ELF-1 (cell line): ENCODE data around the gene CARD11.

ENCODE experiments used
- DNase-seq: peaks from one replicate; pipeline ENCODE4 v3.0.0-alpha.2; 2016; ENCODE audit warnings: low read depth, low spot score

CARD11 gene

DNA sequence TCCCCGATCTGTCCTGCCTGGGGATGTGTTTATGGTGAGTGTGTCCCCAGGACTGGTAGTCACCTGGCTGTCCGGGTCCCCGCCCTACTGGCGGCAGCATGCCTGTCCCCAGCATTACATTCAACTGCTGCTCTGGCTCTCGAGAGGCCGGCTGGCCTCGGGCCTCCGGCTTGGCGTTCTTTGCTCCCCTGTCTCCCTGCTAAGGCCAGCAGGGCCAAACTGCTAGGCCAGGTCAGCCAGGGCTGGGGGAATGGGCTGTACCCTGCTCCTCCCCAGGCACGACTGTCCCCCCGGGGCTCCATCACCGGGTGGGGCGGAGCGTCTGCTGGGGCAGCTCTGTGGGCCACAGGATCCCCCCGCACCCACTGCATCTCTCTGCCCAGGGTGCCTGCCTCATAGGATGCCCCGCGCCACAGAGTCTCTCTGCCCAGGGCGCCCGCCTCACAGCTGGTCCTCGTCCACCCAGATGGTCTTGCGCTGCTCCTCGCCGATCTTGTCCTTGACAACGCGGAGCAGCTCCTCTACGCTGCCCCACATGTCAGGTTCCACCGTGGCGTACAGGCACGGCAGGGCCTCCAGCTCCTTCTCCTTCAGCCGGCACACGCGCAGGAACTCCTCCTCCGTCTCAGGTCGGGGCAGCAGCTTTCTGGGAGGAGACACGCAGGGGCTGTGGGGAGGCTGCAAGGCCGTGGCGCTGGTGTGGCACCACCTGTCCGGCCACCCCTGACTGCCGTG is 137.3 kb downstream of the CARD11 start:
- no peak for DNase-seq

DNA sequence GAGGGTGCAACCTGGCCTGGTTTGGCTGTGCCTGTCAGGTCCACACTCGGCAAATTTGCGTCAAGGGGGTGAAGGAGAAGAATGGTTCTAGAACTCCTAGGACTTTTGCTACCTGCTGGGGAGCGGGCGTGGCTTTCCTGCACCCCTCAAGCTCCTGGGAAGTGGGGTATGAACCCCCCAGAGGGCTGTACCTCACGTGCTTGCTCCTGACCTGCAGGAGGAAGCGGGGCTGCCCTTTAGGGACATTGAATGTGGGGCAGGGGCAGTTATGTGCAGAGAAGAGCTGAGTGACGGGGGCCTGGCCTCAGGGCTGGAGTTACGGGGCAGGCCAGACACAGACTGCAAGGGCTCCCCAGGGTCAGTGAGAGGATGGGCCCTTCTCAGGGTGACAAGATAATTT is 138.2 kb downstream of the CARD11 start:
- no peak for DNase-seq

DNA sequence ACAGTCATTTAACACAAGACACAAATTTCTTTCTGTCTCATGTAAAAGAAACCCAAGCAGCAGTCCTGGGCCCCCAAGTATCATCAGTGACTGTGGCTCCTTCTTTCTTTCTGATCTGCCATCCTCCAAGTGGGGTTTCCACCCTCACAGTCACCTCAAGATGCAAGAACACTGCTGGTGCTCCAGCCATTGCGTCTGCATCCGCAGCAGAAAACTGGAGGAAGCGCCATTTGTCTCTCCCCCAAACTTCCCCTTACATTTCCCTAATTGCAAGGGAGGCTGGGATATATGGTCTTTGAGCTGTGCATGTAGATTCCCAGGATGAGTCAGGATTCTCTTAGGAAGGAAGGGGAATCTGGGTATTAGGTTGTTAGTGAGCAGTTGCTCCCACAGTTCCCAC is 138.6 kb downstream of the CARD11 start:
- no peak for DNase-seq

DNA sequence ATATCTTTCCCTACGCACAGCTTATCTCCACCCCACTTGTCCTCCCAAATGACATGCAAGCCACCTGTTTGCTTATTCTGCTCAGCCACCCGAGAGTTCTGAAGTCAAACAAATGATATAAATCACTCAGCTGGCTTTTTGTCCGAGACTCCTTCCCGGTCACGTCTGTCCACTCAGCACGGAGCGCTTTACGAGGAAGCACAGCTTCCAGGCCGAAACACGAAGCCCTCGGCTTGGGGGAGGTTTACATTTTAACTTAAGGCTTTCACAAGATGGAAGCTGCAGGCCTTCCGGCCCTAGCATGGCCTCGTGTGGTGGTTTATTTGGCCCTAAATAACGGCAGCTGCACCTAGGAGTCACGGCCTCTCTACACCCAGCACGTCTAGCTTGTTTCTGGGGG is 139.5 kb downstream of the CARD11 start:
- no peak for DNase-seq

DNA sequence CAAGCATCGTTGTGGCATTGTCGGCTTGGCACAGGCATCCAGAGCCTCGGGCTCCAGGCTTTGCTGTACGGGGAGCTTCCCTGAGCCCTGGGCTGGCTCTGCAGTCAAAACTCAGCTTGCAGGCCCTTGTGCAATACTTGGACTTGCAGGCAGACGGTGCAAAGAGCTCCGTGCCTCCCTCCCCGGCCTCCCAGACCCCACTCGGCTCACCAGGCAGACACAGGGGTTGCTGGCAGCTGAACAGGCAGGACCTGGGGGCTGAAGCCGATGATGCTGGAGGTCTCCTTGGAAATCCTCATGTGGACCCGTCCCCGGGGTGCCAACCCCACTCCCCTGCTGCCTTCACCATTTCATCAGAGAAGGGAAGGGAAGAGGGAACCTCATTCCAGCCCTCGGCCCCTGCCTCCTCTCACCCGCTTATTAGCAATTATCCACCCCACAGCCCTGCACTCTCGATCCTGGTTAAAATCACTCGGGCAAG is 139.9 kb downstream of the CARD11 start:
- DNase-seq, result no peak

DNA sequence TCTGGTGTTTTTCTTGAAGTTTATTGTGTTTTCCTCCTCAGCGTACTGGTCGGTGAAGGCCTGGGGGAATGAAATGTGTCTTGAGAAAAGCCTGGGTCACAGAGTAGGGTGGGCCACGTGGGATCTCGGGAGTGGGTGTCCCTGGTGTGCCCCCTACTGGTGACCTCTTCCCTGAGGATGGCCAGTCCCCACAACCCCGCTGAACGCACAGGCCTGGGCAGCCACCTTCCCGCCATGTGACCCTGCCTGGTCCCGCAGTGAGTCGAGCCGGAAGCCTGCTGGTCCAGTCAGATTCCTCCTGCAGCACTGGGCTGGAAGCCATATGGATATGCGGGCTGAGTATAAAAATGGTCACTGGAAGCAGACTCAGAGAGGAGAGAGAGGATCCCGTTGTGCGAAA is 146.6 kb downstream of the CARD11 start:
- peak; percentile 77 for DNase-seq

DNA sequence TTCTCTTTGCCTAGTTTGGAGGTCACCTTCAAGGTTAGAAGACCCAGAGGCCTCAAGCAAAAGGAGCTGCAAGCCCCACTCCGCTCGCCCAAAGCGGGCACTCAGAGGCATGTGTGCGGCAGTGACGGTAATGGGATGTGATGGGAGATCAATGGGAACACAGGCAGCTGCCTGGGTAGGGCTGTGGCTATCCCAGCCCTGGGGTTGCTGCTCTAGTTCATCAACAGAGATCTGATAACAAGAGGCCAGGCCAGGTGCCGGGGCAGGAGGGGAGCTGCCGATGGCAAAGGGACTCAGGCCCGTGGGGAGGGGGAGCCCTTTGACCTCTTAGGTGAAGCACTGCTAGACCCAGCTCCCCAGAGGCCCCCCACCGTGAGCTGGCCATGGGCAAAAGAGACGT is 147.5 kb downstream of the CARD11 start:
- DNase-seq, result no peak

DNA sequence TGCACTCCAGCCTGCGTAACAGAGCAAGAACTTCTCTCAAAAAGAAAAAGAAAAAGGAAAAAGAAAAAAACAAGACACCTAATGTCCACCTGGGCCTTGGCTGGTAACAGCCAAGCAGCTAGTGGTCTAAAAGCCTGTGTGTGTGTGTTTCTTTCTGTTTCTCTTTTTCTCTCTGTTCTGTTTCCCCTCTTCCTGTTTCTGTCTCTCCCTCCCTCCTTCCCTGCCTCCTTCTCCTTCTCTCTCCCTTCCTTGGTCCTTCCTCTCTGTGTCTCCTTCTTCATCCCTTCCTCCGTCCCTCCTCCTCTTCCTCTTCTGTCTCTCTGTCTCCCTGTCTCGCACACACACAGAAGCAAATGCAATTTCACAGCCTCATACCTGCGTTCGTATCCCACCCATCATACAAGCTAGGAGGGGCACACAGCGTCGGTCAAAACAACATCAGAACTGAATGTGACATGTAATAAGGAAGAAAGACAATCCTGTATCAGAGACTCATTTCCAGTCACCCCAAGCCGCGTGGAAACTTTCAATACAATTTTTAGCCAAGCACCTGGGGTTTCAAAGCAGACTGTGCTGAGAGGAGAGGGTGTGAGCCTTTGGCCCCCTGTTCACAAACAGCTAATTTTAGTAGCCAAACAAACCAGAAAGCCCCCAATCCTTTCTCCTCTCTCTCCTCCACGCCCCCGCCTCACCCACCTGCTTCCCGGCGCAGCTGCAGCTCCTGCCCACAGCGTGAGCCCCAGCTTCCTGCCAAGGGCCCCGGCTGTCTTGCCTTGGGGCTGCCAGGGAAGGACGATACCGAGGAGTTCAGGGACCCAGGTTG is 149.3 kb downstream of the CARD11 start:
- no peak for DNase-seq

DNA sequence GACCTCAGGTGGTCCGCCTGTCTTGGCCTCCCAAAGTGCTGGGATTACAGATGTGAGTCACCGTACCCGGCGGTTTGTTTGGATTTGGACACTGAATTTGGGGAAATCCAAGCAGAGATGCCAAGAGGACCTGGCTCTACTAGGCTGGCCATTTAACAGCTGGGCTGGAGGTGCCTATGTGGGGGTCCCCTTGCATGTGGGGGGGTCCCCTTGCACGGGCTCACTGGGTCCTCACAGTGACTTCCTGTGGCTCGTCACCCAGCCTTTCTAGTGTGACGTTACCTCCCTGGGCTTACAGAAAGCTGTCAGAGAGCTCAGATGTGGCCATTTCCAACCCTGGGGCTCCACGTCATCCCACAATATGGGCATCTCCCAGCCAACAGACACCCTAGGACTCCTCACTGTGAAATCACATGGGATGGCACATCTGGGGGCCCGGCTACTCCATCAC is 150.2 kb downstream of the CARD11 start:
- DNase-seq, result no peak

DNA sequence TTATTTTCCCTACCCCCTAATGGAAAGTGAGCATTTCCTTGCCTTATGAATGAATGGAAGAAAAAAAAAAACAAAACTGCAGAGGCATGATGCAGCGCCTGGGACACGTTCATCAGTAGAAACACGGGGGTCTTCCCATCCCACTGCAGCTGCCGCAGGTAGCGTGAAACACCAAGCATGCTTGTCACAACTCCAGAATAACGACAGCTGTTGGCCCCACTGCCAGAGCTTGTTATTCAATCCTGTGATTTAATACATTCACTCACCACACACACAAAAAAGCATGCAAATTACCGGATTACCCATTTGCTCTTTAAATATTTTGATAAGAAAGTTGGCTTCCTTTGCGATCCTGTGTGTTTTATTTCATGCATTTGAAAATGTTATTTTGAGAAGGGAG is 151.1 kb downstream of the CARD11 start:
- no peak for DNase-seq

DNA sequence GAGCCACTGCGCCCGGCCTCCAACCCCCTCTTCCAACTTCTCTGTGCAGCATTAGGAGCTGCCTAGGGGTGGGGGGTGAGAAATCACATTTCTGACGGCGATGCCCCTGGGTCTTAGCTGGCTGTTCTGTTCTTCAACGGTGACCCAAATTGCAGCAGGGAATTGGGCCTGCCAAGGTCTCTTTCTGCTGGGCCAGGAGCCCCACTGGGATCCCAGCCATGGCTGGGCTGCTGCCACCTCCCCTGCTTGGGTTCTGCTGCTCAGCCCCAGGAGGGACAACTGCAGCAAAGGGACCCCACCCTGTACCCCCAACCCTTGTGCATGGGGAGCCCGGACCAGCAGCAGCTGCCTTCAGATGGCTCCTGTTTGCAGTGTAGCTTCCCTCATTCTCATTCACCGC is 155.9 kb downstream of the CARD11 start:
- DNase-seq, result no peak

DNA sequence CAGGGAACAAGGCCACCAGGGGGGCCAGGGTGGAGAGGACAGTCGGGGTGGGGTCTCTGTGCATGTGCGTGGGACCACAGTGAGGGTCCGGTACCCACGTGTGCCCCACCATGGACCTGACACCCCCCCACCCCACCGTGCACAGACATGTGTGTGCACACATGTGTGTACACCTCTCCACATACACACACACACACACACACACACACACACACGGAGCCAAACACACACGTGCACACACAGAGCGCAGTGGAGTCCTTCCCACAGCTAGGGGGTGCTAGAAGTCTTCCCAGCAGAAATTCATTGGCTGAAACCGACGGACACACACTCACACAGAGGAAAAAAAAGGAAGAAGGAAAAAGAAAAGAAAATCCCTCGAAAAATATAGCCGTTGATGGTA is 156.8 kb downstream of the CARD11 start:
- peak; percentile 78 for DNase-seq

DNA sequence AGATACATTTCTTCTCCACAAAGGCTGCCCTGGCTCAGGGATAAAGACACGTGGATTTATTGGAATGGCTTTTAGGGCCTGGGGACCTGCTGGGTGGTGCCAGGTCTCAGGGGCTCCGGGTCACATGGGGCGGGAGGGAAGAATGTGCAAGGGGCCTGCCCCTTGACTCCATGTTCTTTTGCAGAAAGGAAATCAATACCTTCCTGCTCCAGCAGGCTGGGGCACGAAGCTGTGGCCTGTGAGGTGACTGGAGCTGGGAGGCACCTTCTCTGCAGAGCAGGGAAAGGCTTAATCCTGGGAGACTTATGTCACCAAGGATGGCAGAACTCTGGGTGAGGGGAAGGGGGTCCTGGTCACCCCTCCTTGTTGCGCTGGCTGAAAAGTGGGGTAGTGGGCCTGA is 157.3 kb downstream of the CARD11 start:
- DNase-seq, result no peak

DNA sequence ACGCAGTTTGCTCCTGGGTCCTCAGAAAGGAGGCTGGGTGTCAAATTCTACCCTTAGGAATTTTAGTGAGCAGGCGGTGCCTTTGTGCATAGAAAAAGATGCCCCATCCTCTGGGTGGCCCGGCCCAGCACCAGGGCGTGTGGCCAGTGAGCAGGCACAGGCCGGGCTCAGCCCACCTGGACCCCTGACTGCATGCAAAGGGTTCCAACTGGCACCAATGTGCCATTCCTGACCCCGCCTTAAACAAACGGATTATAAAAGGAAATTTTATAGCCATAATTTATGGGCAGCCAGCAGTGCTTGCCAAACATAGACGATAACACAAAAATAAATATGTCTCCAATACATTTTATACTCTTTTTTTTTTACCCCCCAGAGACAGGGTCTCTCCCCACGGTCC is 159.5 kb downstream of the CARD11 start:
- no peak for DNase-seq

DNA sequence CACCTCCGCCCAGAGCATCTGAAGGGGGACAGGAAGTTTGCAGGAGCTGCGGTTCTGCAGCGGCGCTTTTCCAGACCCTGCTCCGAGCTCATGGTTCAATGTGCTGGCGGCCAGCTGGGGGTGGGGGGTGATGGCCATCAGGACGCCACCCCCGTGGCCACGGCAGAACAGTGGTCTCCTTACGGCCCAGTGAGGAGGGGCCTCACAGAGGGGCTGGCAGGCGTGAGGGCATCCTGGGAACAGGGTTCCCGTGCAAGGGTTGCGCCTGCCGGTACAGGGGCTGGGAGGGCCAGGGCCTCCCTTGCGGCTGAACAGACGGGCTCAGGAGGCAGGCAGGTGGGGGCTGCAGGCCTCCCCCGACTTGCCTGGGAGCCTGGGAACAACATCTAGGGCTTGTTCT is 160.6 kb downstream of the CARD11 start:
- DNase-seq, result no peak

DNA sequence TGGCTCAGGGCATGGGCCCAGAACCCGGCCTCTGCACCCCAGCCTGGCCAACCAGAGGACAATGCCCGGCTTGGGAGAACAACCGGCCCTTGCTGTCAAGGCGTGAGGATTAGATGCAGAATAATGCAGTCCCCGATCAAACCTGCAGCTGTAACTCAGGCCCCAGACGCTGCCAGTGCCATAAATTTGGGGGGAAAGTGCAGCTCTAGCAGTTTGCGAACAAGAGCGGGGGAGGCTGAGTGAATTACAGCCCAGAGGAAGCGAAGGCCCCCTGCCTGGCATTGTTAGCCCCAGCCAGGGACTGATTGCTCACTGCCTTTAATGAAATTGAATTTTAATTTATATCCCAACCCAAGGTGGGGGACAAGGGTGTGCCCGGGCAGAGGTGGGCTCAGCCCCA is 161.6 kb downstream of the CARD11 start:
- no peak for DNase-seq

DNA sequence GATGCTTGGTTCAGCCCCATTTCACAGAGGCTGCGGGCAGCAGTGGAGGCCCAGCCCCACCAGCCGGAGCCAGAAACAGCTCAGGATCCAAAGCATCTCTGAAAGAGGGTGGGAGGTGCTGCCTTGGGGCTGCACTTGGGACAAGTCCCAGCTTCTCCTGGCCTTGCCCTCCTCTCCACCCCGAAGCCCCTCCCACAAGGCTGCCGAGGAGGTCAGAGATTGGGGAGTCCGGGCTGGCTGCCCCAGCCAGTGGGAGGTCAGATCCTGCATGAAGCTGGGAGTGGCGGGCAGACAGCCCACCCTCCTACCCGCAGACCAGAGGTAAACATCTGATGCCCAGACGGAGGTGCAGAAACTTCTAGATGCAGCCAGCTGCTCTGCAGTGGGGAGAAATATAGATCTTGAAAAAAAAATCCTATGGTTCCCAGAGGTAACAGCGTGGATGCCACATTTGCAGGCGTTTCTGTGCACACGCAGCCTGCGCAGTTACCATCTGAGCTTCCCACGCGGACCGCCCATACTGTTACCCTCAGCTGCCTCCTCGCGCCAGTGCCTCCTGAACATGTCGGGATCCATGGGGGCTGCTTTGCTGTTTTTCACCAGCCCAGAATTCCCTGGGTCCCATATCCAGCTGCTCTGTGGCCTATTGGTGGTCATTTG is 162.7 kb downstream of the CARD11 start:
- DNase-seq, result peak; percentile 63

DNA sequence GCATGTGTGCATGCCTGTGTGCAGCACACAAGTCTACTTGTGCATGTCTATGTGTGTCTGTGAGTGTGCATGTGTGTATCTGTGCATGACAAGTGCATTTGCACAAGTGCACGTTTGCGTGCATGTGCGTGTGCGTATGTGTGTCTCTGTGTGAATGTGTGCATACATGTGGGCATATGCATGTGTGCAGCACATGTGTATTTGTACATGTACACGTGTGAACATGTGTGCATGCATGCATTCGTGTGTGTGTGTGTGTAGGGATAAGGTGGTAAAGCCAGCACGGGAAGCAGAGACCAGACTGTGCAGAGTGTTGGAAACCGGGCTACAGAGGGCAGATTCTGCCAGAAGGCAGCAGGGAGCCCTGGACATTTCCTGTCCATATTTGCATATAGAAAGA is 163.6 kb downstream of the CARD11 start:
- no peak for DNase-seq

DNA sequence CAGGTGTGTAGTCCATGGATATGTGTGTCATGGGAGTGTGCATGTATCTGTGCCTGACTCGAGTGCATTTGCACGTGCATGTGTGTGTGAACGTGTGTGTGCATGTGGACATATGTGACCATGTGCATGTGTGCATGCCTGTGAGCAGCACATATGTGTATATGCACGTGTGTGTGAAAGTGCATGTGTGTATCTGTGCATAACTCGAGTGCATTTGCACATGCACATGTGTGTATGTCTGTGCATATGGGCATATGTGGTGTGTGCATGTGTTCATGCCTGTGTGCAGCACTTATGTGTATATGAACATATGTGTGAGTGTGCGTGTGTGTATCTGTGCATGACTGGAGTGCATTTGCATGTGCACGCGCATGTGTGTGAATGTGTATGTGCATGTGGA is 164.3 kb downstream of the CARD11 start:
- no peak for DNase-seq

DNA sequence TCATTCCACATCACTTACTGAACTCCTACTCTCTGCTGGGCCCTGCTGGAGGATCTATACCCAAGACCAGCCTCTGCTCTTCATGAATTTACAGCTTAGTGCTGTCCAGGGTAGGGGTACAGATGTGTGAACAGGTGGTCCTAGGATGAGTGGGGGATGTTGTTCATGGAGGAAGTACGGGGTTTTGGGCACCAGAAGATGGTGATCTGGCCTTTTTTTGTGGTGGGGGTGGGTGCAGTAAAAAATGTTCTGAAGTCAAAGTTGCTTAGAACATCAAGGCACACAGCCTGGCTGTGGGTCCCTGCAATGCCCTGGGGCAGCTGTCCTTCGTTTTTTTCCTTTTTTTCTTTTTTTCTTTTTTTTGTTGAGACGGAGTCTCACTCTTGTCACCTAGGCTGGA is 165.4 kb downstream of the CARD11 start:
- DNase-seq, result no peak

DNA sequence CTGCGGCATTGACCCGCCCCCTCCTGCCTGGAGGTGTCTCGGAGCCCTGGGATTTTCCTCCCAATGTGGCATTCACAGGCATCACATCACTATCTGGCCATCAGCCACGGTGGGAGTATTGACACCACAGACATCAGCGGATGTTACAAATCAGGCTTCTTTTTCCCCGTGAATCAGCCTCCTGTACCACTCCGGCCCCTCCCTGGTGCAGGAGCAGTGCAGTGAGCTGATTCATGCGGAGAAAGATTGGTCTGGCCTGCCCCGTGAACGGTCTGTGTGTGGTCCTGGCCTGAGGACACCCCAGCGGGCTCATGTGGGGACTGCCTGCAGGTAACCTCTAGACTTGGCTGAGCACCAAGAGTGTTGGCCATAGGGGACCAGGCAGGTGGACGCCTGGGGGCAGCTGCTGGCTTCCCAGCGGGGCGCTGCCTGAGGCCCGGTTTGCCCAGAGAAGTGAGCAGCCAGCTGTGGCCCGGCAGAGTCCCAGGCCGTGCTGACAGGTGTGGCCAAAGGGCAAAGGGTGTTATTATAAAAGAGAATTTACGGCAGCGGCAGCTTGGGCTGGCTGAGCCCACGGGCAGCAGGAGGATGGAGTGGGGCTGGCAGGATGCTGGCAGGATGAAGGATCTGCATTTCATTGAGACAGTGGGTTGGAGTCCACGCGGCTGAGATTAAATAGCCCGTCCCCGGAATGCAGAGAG is 167.5 kb downstream of the CARD11 start:
- DNase-seq, result peak; percentile 63
